K562 (cell line): ENCODE results near the gene SLC39A9. TPM values are rescaled to one million over a fixed set of nuclear protein-coding genes. Genes with fewer than 3 reads are reported as not detected.

Experiments used
- ATAC-seq: fragments of 200-7000 bp; cut with Tn5 transposase; 3 replicates; pipeline ENCODE4 v1.9.1; 2020; ENCODE audit warnings: moderate library complexity
- BruUV-seq: library from RNA; stranded (reverse); fragments of 400-500 nt; replicated peaks from 2 replicates; lab custom pipeline; 2021; lab: Mats Ljungman, UMichigan
- CTCF ChIA-PET: fragments of 300-600 bp; formaldehyde crosslinking; extraction: SDS; loops from one replicate; lab custom pipeline; 2021; ENCODE audit warnings: low intra/inter-chr PET ratio; lab: Yijun Ruan, JAX
- POLR2A ChIA-PET: fragments of 300-600, 350-650 bp; sonication (Branson Sonifier 250); formaldehyde crosslinking; extraction: SDS; loops from one replicate; lab custom pipeline; 2021; ENCODE audit warnings: antibody characterized with exemption, inconsistent platforms; lab: Yijun Ruan, JAX
- DNase-seq, 4 experiments: peaks; one replicate each; pipeline versions ENCODE4 v3.0.0 to v3.0.0-alpha.2; 2011 to 2018; ENCODE audit warnings: low spot score in 3 of 4, mixed read lengths in 3 of 4; ENCODE audit errors: extremely low read depth in 1 of 4
- FAIRE-seq: peaks from 2 replicates; lab custom pipeline; 2011; peaks lifted over from hg19 to GRCh38; lab: Jason Lieb, UNC
- H2AFZ ChIP-seq: 2 replicates; pipeline ENCODE4 v1.6.0; 2011; ENCODE audit warnings: low read depth, low read length, control low read depth, inconsistent platforms
- H3K27ac ChIP-seq: fragments of 200-600 bp; 3 replicates; pipeline ENCODE4 v1.8.0; 2011; ENCODE audit warnings: low read depth, mild to moderate bottlenecking, control low read depth, inconsistent platforms, low read length, moderate library complexity, mixed read lengths; ENCODE audit errors: extremely low read depth
- H3K27me3 ChIP-seq, 2 experiments: fragments of 300-600 bp in 1 of 2; 2 replicates in 1 of 2; 3 replicates in 1 of 2; pipeline versions ENCODE4 v1.6.0 to v1.8.0; 2011; ENCODE audit warnings: inconsistent platforms in 2 of 2, low read length in 2 of 2, mild to moderate bottlenecking in 1 of 2, mixed read lengths in 1 of 2, moderate library complexity in 1 of 2; ENCODE audit not compliant: control insufficient read depth in 2 of 2, insufficient read depth in 2 of 2
- H3K36me3 ChIP-seq: fragments of 300-600 bp; 3 replicates; pipeline ENCODE4 v1.8.0; 2011; ENCODE audit warnings: mild to moderate bottlenecking, low read length, inconsistent platforms; ENCODE audit not compliant: control insufficient read depth, insufficient read depth
- H3K4me1 ChIP-seq, 2 experiments: fragments of 200-600 bp in 1 of 2; replicated peaks in 1 of 2; 2 replicates in 1 of 2; 3 replicates in 1 of 2; pipeline versions ENCODE4 v1.5.1 to v1.8.0; 2011; ENCODE audit warnings: inconsistent platforms in 2 of 2, low read length in 2 of 2, mild to moderate bottlenecking in 1 of 2, mixed read lengths in 1 of 2, moderate library complexity in 1 of 2; ENCODE audit not compliant: control insufficient read depth in 2 of 2, insufficient read depth in 2 of 2
- H3K4me2 ChIP-seq: 2 replicates; pipeline ENCODE4 v1.6.1; 2011; ENCODE audit warnings: low read length, control low read depth, inconsistent platforms, mixed read lengths; ENCODE audit not compliant: insufficient read depth
- H3K4me3 ChIP-seq: fragments of 200-600 bp; sonication (generic), shearing (Covaris generic); 2 replicates; pipeline ENCODE4 v1.5.1; 2016; ENCODE audit warnings: control low read depth, inconsistent platforms
- H3K79me2 ChIP-seq: fragments of 200-600 bp; 3 replicates; pipeline ENCODE4 v1.8.0; 2011; ENCODE audit warnings: low read length, inconsistent platforms; ENCODE audit not compliant: control insufficient read depth, insufficient read depth
- H3K9ac ChIP-seq, 2 experiments: 2 replicates each; pipeline versions ENCODE4 v1.6.0 to v1.6.1; 2011; ENCODE audit warnings: low read depth in 2 of 2, low read length in 2 of 2, control low read depth in 1 of 2, inconsistent platforms in 1 of 2, mild to moderate bottlenecking in 1 of 2, mixed read lengths in 1 of 2; ENCODE audit not compliant: insufficient read depth in 1 of 2
- H3K9me1 ChIP-seq: one replicate; pipeline ENCODE4 v1.6.0; 2011; ENCODE audit warnings: inconsistent platforms, mild to moderate bottlenecking, low read length, moderate library complexity; ENCODE audit not compliant: control insufficient read depth, insufficient read depth
- H3K9me3 ChIP-seq: replicated peaks from 2 replicates; pipeline ENCODE4 v1.5.1; 2011; ENCODE audit warnings: low read depth, low read length, inconsistent platforms; ENCODE audit not compliant: control insufficient read depth, insufficient read depth
- H4K20me1 ChIP-seq: replicated peaks from 2 replicates; pipeline ENCODE4 v1.6.1; 2011; ENCODE audit warnings: low read length, inconsistent platforms, mixed read lengths; ENCODE audit not compliant: control insufficient read depth, insufficient read depth
- ARNT ChIP-seq, 2 experiments: fragments of 450-650 bp; IDR thresholded peaks; 2 replicates each; pipeline ENCODE4 v1.6.1; 2016; ENCODE audit warnings: mild to moderate bottlenecking in 1 of 2
- BRF1 ChIP-seq: IDR thresholded peaks from 3 replicates; pipeline ENCODE4 v1.6.1; 2011; ENCODE audit warnings: borderline replicate concordance, mild to moderate bottlenecking; ENCODE audit not compliant: insufficient read length; ENCODE audit errors: extremely low read depth
- FOSL1 ChIP-seq: fragments of 200-800 bp; sonication (Bioruptor generic); conservative IDR thresholded peaks from 2 replicates; pipeline ENCODE4 v1.6.1; 2016; ENCODE audit warnings: missing genetic modification characterization, missing compliant biosample characterization
- HCFC1 ChIP-seq: IDR thresholded peaks from 2 replicates; pipeline ENCODE4 v1.6.1; 2012; ENCODE audit warnings: low read depth, low read length, improper control_type of control experiment
- HMBOX1 ChIP-seq: sonication (generic); IDR thresholded peaks from 2 replicates; pipeline ENCODE4 v1.6.1; 2016
- NFE2L1 ChIP-seq: fragments of 450-650 bp; IDR thresholded peaks from 2 replicates; pipeline ENCODE4 v1.6.1; 2016; ENCODE audit warnings: missing genetic modification characterization, low read depth, mild to moderate bottlenecking, missing compliant biosample characterization, moderate library complexity, borderline replicate concordance
- NFXL1 ChIP-seq: fragments of 450-650 bp; formaldehyde crosslinking; IDR thresholded peaks from 2 replicates; pipeline ENCODE4 v1.4.0; 2021; ENCODE audit warnings: mild to moderate bottlenecking
- NFYB ChIP-seq: IDR thresholded peaks from 2 replicates; pipeline ENCODE4 v1.6.1; 2011; ENCODE audit warnings: mild to moderate bottlenecking, moderate library complexity; ENCODE audit not compliant: insufficient read length; ENCODE audit errors: extremely low read depth
- PHB2 ChIP-seq: fragments of 450-650 bp; IDR thresholded peaks from 2 replicates; pipeline ENCODE4 v1.6.1; 2017; ENCODE audit warnings: low read depth
- PRMT5 ChIP-seq: sonication (generic); formaldehyde crosslinking; IDR thresholded peaks from 2 replicates; pipeline ENCODE4 v1.5.0; 2020; ENCODE audit warnings: missing genetic modification reagents
- SFPQ ChIP-seq: fragments of 200-400 bp; formaldehyde crosslinking; IDR thresholded peaks from 2 replicates; pipeline ENCODE4 v1.6.1; 2017; ENCODE audit warnings: mild to moderate bottlenecking, low read depth, low read length, moderate library complexity
- STAG1 ChIP-seq: sonication (generic); formaldehyde crosslinking; IDR thresholded peaks from 2 replicates; pipeline ENCODE4 v1.5.0; 2020; ENCODE audit warnings: missing genetic modification reagents, borderline replicate concordance
- ZNF24 ChIP-seq: fragments of 450-650 bp; IDR thresholded peaks from 2 replicates; pipeline ENCODE4 v1.6.1; 2016
- ZNF561 ChIP-seq: fragments of 450-650 bp; formaldehyde crosslinking; conservative IDR thresholded peaks from 2 replicates; pipeline ENCODE4 v1.4.0; 2020; ENCODE audit warnings: mild to moderate bottlenecking, moderate library complexity
- ZNF584 ChIP-seq: fragments of 200-800 bp; sonication (Bioruptor generic); IDR thresholded peaks from 2 replicates; pipeline ENCODE4 v1.6.1; 2016; ENCODE audit warnings: low read depth, mild to moderate bottlenecking, missing genetic modification characterization, missing compliant biosample characterization
- ZNF75A ChIP-seq: fragments of 450-650 bp; formaldehyde crosslinking; IDR thresholded peaks from 2 replicates; pipeline ENCODE4 v1.4.0; 2020; ENCODE audit warnings: mild to moderate bottlenecking
- ZNF76 ChIP-seq: fragments of 250-450 bp; sonication (Bioruptor Pico); IDR thresholded peaks from 2 replicates; pipeline ENCODE4 v1.4.0; 2020; ENCODE audit warnings: mild to moderate bottlenecking, moderate library complexity, borderline replicate concordance
- WGBS: fragments of 100-300 bp; shearing (Covaris generic); methylation state at CpG from one replicate; pipeline ENCODE4 v1.1.6; 2016; ENCODE audit warnings: low coverage, mixed read lengths; ENCODE audit not compliant: insufficient coverage; ENCODE audit errors: missing lambda C conversion rate; 5-methylcytosine and 5-hydroxymethylcytosine counted together
- in situ Hi-C: fragments of 300-500 bp; cut with MboI; formaldehyde crosslinking; loops from 4 replicates; pipeline ENCODE4 v1.15.0; 2018; ENCODE audit warnings: inconsistent platforms, mixed read lengths
- intact Hi-C: fragments of 100-400 bp; cut with micrococcal nuclease; formaldehyde crosslinking; loops from 2 replicates; pipeline ENCODE4 v1.14.2; 2022
- polyA plus RNA-seq, 8 experiments: library from polyadenylated mRNA; depleted of rRNA in 4 of 8; stranded (reverse) in 5 of 8; unstranded in 3 of 8; fragments of >200 nt; fragmentation: Nextera tagmentation in 2 of 8; fragmentation: Illumina TruSeq in 1 of 8; extraction: Ambion mirVana in 2 of 8; extraction: Trizol in 1 of 8; gene quantifications; 2 replicates each; pipeline versions ENCODE4 v1.2.1 to v1.2.3, GENCODE V29; 2011 to 2014; ENCODE audit warnings: inconsistent platforms in 1 of 8, missing spikeins in 1 of 8
- total RNA-seq, 7 experiments: library from RNA; depleted of rRNA in 6 of 7; stranded (reverse); fragments of >200 nt in 6 of 7; fragmentation: Illumina TruSeq in 2 of 7; extraction: Trizol in 2 of 7; gene quantifications; 2 replicates each; pipeline versions ENCODE4 v1.2.1 to v1.2.3, GENCODE V29; 2011 to 2021; ENCODE audit warnings: low replicate concordance in 1 of 7
- TF ChIP-seq, protein P1 (sequence below): fragments of 250-450 bp; sonication (Bioruptor Pico); IDR thresholded peaks from 2 replicates; pipeline ENCODE4 v1.9.0; 2021; ENCODE audit warnings: mild to moderate bottlenecking, inconsistent platforms

Gene SLC39A9
- total and polyA plus RNA-seq, 9 of the 15 experiments (the other 6 are each of a cell fraction or from before 2014, with no cell fraction given): 18.4 to 66.0 (median 32.5) TPM

- H3K4me1 ChIP-seq: no peaks in the 10 kb centered on the region
- no peak overlapping the region for H3K9ac ChIP-seq
- intact Hi-C loops: no loop called here
- WGBS: 83% methylated on average over 2 of the region's 2 CpGs
- 0 out of 3 replicates have a peak, but pooled peaks cover 2% of the 10 kb centered on the region for H3K36me3 ChIP-seq
- no peak overlapping the region for H3K4me3 ChIP-seq
- DNase-seq (no peak), ATAC-seq (no peak), FAIRE-seq (no peak)
- peaks cover 5% of the 10 kb centered on the region; the same call in 2 of the 3 replicates for H3K79me2 ChIP-seq
- H3K4me2 ChIP-seq: no peak overlapping the region
- no peaks in the 10 kb centered on the region for H3K27me3 ChIP-seq
- H3K9me1 ChIP-seq: no peaks in the 10 kb centered on the region
- TF ChIP-seq ZNF584 (CRISPR knock-in tag): no peak
- TF ChIP-seq ZNF75A (CRISPR knock-in tag): no peak
- TF ChIP-seq BRF1: no peak
- no peak for TF ChIP-seq HMBOX1
- no peak for TF ChIP-seq FOSL1 (tag)
- TF ChIP-seq PRMT5 (CRISPR knock-in tag): no peak
- no peak for TF ChIP-seq ZNF76 (CRISPR knock-in tag)
- TF ChIP-seq STAG1 (CRISPR knock-in tag): no peak
- no peak for TF ChIP-seq NFE2L1 (tag)
- no peak for TF ChIP-seq HCFC1
- no peak for TF ChIP-seq SFPQ
- TF ChIP-seq, protein P1, sequence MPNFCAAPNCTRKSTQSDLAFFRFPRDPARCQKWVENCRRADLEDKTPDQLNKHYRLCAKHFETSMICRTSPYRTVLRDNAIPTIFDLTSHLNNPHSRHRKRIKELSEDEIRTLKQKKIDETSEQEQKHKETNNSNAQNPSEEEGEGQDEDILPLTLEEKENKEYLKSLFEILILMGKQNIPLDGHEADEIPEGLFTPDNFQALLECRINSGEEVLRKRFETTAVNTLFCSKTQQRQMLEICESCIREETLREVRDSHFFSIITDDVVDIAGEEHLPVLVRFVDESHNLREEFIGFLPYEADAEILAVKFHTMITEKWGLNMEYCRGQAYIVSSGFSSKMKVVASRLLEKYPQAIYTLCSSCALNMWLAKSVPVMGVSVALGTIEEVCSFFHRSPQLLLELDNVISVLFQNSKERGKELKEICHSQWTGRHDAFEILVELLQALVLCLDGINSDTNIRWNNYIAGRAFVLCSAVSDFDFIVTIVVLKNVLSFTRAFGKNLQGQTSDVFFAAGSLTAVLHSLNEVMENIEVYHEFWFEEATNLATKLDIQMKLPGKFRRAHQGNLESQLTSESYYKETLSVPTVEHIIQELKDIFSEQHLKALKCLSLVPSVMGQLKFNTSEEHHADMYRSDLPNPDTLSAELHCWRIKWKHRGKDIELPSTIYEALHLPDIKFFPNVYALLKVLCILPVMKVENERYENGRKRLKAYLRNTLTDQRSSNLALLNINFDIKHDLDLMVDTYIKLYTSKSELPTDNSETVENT (CRISPR knock-in tag): no peak
- TF ChIP-seq ZNF561 (CRISPR knock-in tag): no peak
- TF ChIP-seq ARNT (IDR thresholded peaks at IDR 0.05): no peak
- no peak for TF ChIP-seq NFXL1
- no peak for TF ChIP-seq PHB2
- no peak for TF ChIP-seq ZNF24
- no peak for TF ChIP-seq NFYB
- no peaks in the 10 kb centered on the region for H4K20me1 ChIP-seq
- no peaks in the 10 kb centered on the region for H3K9me3 ChIP-seq
- in situ Hi-C loops: no loop called here
- ChIA-PET CTCF (no interaction called here), POLR2A (interaction anchor here (1.7 kb wide), 1 partner anchor 11 kb away, joined by 3 read pairs; no protein-coding TSS in a partner anchor)
- no TSS peak for BruUV-seq
- H2AFZ ChIP-seq: no peak overlapping the region
- no peak overlapping the region for H3K27ac ChIP-seq
These were observed 33.9 kb downstream of the SLC39A9 start for GRCh38 chr14:69432364-69432763.
